C4-2B (cell line): ENCODE measurements around the gene C19orf81.

Experiments used
- H3K27ac ChIP-seq: fragments of 450-650 bp; 2 replicates; pipeline ENCODE4 v1.5.1; 2017
- ZFX ChIP-seq: fragments of 450-650 bp; IDR thresholded peaks from 2 replicates; pipeline ENCODE4 v1.6.1; 2017
- TF ChIP-seq, protein P1 (sequence below): fragments of 450-650 bp; conservative IDR thresholded peaks from 2 replicates; pipeline ENCODE4 v1.5.1; 2017; ENCODE audit warnings: mild to moderate bottlenecking

C19orf81 gene

DNA sequence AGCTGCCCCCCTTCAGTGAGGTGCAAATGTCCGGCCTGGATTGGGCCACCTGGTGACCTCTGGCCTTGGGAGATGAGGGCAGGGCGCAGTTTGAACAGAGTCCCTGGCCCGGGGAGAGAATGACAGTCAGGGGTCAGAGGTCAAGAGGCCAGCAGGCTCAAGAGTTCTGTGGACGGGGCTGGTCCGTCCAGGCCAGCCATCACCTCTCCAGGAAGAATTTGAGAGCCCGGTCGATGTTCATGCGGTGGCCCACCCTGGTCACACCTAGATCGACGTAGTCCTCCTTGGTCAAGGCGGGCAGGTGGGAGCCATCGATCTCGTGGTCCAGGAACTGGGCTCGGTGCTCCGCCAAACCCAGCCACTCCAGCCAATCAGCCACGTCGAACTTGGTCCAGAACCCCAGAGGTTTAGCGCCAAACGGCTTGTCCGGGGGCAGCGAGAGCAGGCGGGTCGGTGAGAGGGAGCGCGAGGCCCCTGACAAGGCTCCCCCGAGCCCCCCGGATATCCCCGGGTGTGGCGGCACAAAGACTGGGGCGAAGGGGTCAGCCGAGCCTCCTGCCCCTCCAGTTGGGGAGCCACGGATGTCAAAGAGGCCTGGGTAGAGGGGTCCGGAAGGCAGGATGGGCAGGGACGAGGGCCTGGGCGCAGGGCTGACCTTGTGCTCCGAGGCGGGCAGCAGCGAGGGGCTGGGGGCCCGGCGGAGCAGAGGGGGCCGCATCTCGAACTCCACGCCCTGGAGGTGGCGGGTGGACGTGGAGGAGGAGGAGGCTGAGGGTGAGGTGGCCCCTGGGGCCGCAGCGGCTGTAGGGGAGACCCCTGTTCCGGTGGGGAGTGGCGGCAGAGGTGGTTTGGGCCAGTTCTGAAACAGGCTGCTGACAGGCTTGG is 12.8 kb downstream of the C19orf81 start:
- no peak overlapping the region for H3K27ac ChIP-seq
- TF ChIP-seq ZFX = no peak
- TF ChIP-seq, protein P1, sequence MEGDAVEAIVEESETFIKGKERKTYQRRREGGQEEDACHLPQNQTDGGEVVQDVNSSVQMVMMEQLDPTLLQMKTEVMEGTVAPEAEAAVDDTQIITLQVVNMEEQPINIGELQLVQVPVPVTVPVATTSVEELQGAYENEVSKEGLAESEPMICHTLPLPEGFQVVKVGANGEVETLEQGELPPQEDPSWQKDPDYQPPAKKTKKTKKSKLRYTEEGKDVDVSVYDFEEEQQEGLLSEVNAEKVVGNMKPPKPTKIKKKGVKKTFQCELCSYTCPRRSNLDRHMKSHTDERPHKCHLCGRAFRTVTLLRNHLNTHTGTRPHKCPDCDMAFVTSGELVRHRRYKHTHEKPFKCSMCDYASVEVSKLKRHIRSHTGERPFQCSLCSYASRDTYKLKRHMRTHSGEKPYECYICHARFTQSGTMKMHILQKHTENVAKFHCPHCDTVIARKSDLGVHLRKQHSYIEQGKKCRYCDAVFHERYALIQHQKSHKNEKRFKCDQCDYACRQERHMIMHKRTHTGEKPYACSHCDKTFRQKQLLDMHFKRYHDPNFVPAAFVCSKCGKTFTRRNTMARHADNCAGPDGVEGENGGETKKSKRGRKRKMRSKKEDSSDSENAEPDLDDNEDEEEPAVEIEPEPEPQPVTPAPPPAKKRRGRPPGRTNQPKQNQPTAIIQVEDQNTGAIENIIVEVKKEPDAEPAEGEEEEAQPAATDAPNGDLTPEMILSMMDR = no peak

DNA sequence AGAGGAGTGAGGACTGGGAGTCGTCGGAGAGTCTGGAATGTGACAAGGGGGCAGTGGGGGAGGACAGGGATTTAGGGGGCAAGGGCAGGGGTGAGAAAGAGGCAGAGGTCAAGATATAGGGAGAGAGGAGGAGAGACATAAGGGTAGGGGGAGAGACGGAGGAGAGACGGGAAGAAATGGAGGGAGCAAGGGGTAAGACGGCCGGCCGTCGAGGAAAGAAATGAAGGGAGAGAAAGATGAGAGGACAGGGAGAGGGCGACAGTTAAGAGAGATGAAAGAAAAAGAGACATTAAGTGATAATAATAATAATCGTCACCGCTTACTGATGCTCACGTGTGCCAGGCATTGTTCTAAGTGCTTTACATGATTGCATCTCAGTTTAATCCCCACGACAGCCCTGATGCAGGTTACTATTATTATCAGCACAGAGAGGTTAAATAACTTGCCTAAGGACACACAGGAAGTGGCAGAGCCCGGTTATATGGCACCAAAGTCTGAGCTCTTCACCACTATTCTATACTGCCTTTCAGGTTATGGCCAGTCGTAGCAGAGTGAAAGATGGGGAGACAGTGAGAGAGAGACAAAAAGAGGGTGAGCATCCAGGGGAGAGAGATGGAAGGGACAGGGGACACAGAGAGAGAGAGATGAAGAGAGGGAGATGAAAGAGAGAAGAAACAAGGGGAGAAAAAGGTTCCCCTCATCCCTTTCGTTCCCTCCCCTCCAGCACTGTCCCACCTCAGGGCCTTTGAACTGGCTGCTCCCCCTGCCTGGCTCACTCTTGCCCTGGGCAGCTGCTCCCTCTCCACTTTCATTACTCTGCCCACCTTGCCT is 13.6 kb downstream of the C19orf81 start:
- H3K27ac ChIP-seq = no peak overlapping the region
- TF ChIP-seq ZFX = no peak
- TF ChIP-seq, protein P1 = no peak

DNA sequence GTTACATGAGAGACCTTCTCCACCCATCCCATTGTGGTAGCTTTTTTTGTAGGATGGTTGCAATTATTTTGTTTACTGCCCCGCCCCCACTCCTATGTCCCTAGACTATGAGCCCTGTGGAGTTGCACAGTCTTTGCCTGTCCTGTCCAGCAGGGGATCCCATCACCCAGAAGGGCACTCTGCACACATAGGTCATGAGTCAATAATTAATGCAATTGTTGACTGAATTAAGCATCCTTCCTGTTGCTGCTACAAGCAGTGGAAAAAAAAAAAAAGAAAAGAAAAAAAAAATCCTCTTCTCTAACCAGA is 14.2 kb downstream of the C19orf81 start:
- no peak overlapping the region for H3K27ac ChIP-seq
- TF ChIP-seq ZFX = no peak
- TF ChIP-seq, protein P1 = no peak; the same call in 1 of the 2 replicates

DNA sequence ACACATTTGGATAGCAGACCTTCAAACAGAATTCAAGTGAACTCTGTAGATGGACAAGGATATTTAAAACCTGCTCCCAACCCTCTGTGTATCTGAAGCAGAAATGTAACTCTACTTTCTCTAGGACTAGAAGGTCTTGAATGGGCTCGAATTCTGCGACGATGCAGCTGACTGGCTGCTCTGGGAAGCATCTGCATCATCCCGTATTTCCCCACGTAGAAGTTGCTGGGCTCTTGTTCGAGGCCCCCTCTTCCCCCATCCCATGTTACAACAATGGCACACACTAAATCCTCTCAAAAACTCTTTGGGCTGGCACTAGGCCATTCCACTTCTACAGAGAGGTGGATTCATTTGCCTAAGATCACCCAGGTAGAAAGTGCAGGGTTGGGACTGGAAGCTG is 15.0 kb downstream of the C19orf81 start:
- TF ChIP-seq ZFX = no peak
- TF ChIP-seq, protein P1 = no peak
- no peak overlapping the region for H3K27ac ChIP-seq

DNA sequence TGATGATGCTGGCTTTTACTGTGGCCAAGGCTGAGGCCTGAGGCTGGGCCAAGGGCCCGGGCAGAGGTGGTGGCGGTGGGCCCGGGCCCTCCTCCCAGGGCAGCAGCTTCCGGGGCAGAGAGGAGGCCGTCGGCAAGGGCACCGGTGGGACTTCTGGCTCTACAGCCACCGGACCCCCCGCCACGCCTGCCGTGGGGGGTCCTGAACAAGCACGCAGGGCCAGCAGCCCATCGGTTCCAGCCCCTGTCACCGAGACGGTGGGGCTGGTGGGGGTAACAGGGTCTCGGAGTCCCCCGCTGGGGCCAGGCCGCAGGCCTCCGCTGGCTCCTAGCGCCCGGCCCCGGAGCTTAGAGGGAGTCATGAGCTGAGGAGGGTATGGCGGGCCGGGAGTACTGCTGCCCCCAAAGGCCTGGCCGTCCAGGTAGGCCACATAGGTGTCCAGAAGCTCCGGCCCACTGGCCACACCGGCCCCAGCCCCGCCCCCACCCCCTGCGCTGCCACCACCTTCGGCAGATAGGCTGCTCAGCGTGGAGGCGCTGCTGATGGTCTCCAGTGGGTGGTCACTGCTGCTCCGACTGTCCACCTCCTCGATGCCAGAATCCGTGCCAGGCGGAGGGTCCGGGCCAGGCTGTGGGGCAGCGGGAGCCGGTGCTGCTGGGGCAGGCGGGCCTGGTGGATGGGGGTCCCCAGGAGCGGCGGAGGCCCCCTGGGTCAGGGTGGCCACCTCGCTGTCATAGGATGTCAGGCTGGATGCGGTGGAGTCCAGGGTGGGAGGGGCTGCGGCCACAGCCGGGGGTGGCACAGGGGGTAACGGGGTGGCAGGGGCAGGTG is 17.3 kb downstream of the C19orf81 start:
- H3K27ac ChIP-seq = no peak overlapping the region
- TF ChIP-seq, protein P1 = no peak
- TF ChIP-seq ZFX = no peak

DNA sequence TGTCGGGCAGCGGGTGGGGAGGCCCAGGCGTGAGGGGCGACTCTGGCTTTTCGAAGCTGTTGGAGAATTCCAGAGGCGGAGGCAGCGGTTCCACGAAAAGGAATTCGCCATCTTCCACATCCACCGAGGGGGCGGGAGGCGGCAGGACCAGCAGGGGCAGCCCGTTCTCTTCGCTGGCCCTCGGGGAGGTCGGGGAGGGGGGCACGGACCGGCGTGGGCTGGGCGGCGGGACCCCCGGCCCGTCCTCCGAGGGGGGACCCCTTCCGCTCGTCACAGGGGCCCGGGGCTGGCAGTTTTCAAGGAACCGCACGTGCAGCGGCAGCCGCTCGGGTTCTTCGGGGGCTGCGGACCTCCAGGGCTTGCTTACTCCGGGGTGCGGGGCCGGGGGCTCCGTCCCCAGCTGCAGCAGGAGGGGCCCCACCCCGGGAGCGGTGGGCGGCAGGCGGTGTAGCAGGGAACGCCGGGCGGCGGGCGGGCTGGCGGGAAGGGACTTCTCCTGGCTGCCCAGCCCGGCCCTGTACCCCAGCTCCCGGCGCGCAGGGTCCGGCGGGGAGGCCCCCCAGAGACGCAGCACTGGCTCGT is 18.0 kb downstream of the C19orf81 start:
- no peak overlapping the region for H3K27ac ChIP-seq
- TF ChIP-seq, protein P1 = no peak
- TF ChIP-seq ZFX = no peak
